ENCODE results near the gene HIVEP3.

HIVEP3 gene

DNA sequence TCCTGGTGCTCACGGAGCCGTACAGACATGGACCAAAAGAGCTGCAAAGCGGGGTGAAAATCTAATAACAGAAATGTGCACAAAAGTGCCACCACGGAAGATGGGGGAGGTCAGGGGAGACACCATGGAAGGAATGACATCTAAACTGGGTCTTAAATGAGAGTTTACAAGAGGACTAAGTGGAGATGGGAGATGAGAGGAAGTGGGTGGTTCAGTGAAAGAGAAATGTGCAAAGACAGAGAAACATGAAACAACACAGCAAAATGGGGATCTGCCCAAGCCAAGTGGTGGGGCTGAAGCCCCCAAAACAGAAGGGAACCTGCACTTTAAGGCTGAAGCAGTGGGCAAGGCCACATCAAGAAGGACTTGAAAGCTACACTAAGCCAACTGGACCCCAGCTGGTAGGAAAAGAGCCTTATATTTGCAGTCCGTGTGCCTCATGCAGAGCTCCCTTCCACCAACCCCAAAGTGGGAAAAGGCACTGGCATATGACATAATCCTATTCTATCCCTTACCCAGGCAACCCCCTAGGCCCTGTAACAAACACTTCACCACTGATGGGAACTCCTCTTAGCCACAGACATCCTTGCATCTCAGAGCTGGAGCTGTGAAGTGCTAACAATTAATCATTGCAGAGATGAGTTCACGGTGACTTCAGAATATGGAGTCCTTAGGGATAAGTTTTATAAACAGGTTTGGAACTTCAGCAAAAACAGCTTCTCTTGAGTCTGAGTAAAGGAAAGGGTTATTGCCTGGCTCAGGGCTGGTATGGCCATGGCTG lies 235.7 kb downstream of the HIVEP3 start:
- DNase-seq (ENCODE audit: low read depth): no peak

DNA sequence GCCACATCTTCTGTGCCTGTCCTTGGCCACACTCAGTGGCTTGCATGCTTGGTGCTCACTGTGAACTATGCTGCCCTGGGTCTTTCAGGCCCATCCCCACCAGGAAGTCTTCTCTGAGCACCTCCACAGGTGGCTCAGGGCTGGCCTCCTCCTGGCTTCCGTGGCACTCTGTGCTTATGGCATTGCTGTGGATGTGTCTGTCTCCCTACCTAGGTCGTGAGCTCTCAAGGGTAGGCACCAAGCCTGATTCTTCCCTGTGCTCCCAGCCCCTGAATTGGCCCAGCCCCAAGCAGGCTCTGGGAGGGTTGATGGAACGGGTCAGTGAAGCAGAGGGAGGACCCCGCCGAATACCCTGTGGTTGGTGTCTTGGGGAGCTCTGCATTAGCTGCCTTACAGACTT lies 236.6 kb downstream of the HIVEP3 start:
- DNase-seq (ENCODE audit: low read depth): no peak

DNA sequence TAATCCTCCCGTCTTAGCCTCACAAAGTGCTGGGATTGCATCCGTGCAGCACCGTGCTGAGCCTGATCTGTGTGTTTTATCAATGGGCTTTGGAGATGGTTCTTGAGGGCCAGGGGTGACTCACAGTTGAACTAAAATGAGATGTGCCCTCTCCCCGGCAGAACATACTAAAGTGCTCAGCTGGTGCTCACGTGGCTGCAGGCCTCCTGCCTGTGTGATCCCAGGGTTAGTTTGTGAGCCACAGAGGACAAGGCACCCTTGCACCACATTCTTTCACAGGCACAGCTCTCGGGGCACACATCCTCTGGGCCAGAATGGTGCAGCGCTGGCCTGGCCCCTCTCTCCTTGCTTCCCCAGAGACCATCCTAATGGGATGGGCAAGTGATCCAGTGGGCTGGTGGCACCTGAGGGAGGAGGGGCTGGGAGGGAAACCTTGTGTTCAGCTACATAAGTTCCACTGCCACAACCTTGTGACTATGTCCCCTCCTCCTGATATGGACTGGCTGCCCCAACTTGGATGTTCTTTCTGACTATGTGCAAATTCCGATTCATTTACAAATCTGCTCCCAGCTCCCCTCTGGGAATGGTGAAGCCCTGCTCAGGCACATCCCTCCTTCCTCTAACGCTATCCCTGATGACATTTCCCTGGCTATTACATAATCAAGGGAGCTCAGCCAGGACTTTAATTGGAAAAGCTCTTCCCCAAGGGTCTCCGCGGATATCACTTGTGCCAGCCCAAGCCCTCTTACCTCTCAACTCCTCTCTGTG lies 237.2 kb downstream of the HIVEP3 start:
- no peak for DNase-seq (ENCODE audit: low read depth)

DNA sequence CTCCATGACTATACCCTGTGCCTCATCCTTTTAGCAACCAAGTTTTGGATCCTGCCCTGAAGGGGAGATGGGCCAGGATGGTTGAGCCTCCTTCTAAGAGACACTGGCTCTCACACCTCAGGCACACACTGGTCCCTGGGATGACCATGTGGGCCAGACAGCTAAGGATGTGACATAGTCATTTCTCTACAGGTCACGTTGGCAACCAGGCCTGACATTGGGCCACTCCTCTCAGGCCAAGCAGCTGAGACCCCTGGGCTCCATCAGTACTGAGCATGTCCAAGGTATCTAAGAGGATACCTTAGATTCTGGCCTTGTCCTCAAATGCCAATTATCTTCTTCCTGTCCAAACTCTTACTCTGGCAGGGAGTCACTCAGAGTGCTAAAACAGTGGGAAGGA lies 238.7 kb downstream of the HIVEP3 start:
- DNase-seq (ENCODE audit: low read depth): no peak

DNA sequence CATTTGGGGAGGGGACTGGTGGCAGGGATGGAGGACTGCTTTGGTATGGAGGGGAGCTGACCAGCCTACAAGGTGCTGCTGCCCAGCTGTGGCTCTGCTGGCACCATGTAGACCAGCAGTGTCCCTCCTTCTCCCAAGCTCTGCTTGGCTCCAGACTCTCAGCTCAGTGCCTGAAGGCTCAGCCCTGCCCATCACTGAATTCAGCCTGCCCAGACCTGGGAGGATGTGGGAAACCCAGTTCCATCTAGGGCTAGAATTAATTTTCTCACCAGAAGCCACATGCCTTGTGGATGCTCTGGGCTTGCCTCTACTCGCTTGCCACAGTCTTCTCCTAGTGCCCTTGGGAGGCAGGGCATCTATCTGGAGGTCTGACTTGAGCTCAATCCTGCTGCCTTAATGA lies 239.2 kb downstream of the HIVEP3 start:
- DNase-seq (ENCODE audit: low read depth): no peak

DNA sequence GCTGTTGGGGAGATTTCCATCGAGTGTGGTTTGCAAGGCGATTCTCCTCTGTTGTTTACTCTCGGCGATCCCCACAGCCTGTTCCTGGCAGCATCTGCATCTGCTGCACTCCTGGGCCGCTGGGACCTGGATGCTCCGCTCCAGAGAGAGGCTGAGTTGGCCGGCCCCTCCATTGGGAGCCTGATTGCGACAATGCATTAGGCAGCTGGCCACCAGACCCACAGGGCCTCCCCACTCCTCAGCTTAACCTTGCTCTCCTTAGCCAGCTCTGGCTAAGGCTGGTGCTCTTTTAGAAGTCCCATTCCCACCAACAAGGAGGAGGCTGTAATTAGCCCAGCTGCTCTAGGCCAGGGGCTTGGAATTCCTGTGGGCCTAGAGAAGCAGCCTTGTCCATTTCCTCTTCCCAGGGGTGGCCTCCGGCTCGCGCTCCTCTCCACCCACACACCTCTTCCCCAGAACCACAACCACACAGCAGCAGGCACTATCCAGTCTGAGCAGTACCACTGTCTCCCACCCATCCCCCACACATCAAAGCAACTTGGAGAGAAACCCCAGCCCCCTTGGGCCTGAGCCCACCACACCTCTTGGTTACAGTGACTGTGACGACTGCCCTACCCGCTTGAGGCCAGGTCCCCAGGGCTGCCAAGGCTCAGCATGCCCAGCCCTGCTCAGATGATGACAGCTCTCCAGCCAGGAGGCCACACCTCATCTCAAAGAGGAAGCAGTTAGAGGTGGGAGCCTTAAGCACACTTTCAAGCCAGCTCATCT lies 240.4 kb downstream of the HIVEP3 start:
- no peak for DNase-seq (ENCODE audit: low read depth)

DNA sequence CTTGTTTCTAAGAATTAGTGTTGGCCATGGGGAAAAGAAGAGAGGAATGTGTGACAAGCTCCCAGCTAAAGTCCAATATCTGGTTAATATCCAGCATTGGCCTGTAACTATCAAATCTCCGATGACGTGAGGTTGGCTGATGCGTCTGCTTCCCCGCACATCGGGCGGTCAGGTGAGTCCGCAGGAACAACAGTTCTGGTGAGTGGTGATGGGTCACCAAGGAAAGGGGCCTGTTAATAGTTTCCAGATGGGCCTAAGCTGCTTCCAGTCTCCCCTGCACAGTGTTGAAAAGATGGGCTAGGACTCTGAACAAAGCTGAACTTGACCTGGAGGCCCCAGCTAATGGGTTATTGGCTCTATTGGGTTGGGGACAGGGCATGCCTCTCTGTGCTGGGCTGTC lies 241.1 kb downstream of the HIVEP3 start:
- DNase-seq (ENCODE audit: low read depth): no peak

DNA sequence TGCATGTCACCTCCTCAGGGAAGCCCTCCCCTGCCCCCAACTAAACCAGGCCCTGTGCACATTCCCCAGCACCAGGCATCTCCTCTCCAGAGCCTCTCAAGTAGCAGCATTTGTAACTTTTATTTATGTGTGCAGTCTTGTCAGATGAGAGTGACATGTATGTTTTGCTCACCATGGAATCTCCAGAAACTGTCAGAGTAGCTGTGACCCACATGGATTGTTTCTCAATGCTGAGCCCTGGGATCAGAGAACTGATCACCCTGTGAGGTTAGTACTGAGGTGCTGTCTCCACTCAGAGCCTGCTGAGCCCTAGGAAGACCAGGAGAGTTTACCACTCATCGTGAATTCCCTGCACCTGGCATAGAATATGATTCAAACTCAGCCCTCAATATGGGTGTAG lies 243.3 kb downstream of the HIVEP3 start:
- DNase-seq (ENCODE audit: low read depth): no peak

DNA sequence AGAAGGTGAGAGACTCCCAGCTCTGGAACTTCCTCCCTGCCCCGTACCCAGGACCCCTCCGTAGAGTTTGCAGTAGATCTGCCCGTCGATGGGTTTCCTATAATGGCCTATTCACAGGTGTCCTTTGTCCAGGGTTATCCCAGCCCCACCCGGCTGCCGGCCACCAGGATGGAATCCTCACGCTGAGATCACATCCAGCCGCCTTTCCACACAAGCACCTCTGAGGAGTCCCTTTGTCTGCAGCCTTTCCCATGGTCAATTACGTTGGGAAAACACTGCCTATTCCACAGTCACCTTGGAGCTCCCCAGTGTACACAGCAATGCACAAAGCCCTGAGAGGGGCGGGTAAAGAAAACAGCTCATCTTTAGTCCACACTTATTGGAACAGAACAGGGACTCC lies 244.2 kb downstream of the HIVEP3 start:
- no peak for DNase-seq (ENCODE audit: low read depth)

DNA sequence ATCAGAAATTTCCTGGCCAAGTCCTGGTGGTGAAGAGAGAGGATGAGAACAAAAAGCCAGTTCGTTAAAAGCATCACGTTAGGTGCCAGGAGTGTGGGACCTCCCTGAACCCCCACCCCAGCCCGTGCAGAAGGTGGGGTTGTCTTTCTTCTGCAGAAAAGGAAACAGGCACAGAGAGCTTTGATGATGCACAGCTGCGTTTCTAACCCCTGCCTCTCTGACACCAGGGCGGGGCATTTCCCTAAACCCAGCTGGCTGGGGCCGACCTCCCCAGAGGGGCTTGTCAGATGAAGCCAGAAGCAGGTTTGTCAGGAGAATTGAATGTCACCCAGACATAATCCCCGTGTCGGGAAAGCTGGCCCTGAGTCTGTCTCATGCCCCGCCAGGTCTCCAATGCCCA lies 244.9 kb downstream of the HIVEP3 start:
- peak; percentile 13 for DNase-seq (ENCODE audit: low read depth)

DNA sequence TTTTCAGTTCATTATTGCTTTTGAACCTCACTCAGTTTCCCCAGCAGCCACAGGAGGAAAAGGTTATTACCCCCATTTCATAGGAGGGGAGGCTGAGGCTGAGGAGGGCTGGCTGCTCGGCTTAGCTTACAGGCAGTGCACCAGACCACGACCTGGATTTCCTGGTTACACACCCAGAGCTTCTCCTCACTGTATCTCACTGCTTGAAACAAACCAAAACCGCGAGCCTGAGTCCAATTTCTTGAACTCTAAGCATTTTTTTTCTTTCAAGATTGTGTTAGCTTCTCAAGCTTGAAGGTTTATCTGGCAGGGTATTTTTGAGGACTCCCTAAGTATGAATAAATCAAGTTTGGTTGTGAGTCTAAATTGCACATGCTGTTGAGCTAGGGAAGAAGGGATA lies 245.3 kb downstream of the HIVEP3 start:
- no peak for DNase-seq (ENCODE audit: low read depth)

DNA sequence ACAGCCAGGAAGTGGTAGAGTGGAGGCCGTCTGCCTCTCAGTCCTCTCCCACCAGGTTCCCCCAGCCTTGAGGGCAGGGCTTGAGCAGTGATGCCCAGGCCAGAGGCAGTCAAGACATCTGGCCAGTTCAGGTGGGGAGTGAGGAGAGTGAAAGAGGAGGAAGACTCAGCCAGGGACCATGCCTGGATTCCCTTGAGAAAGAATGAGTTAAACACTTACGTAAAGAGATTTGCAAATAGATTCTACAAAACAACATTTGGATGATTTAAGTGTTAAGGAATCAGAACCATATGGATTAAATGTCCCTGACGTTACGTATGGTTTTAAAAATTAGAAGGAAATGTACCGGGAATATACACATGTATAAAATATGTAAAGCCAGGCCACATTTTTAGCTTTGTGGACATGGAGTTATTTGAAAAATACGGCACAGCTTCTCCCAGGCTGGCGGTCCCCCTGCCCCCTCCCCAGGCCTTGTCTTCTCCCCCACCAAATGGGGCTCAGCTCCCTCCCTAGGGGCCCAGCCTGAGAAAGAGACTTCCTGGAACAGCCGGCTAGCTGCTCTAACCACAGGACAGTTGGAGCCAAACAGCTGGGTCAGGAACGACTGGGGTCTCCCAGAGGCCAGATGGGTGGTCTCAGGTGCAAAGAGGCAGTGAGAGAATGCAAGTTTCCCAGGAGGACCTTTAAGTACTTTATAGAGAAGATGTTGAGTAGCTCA lies 245.9 kb downstream of the HIVEP3 start:
- no peak for DNase-seq (ENCODE audit: low read depth)

DNA sequence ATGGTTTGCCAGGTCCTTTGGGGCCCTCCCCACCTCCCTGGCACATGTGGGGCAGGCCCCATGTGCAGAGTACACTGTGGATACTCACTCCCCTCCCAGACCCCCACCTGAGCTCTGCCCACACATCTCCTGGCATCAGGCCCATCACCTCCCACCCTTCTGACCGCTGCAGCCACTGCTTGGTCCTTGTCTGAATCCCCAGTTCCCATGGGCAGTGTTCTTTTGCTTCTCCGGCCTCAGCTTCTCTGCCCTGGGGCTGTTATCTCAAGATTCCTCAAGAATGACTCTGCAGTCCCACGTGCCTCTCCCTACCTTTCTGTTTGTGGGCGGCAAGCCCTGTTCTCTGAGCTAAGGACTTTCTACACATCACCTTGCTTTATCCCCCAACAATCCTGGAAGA lies 246.5 kb downstream of the HIVEP3 start:
- DNase-seq (ENCODE audit: low read depth): no peak

DNA sequence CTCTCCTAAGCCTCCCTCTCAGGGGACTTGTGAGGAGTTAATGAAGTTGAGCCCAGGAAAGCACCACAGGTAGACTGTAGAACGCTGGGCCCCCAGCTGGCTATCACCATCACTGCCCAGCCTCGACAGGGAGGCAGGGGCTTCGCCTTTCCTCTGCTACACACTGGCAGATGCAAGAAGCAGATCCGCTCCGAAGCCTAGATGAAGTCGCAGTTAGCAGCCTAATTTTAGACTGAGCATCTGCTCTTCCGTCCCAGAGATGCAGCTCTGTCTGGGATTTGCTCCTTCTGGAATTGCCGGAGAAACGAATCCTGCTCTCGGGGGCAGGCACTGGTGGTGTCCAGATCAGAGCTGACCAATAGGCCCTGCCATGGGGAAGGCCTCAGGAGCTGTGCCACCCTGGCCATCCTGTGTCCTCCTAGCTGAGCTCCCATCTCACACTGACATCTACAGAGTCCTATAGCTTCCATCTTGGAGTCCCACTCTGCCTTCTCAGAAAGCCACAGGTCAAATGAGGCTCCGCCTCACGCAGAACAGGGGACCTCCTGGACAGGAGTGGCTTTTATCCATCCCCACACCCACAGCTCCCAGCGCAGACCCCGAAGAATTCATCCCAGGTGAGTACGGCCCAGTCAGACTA lies 247.5 kb downstream of the HIVEP3 start:
- DNase-seq (ENCODE audit: low read depth): no peak

DNA sequence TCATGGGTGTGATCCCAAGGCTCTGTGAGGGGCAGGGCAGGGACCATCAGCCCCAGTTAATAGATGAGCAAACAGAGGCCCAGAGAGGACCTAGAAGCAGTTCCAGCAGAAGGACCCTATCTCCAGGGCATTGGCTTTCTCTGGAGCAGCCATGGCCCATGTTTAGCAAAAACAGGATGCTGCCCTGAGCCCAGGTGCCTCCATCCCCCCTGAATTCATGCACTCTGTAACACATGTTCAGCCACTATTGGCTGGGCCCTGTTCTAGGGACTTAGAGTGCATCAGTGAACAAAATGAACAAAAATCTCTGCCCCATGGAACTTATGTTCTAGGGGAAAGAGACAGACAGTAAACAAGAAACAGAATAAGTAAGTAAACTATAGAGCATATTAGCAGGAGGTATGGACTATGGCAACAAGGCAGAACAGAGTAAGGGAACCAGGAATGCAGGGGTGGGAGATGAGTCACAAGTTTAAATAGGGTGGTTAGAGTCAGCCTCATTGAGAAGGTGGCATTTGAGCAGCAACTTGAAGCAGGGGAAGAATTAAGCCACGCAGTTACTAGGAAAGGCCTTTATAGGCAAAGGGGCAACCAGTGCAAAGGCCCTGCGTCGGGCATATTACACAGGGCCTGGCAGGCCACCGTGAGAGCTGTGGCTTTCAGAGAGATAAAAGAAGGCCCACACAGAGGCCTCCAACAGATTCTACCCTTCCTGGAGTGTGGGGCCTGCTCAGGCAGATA lies 248.3 kb downstream of the HIVEP3 start:
- no peak for DNase-seq (ENCODE audit: low read depth)

DNA sequence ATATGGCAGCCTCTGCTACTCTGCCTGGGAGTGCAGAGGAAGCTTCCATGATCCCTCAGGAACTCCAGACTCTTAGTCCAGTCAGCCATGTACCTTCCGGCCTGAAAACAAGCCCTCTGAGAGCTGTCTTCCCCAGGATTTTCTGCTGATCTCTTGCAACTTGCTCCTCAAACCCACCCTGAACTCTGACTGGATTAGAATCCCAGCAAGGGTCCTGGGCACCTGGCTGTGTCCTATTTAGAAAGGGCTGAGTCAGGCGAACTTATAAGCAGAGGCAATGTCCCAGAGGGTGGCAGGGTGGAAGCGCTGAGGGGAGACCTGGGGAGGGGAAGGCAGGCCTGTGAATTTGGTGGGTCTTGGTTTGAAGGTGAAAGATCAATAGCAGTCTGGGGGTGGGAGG lies 249.8 kb downstream of the HIVEP3 start:
- DNase-seq (ENCODE audit: low read depth): no peak

DNA sequence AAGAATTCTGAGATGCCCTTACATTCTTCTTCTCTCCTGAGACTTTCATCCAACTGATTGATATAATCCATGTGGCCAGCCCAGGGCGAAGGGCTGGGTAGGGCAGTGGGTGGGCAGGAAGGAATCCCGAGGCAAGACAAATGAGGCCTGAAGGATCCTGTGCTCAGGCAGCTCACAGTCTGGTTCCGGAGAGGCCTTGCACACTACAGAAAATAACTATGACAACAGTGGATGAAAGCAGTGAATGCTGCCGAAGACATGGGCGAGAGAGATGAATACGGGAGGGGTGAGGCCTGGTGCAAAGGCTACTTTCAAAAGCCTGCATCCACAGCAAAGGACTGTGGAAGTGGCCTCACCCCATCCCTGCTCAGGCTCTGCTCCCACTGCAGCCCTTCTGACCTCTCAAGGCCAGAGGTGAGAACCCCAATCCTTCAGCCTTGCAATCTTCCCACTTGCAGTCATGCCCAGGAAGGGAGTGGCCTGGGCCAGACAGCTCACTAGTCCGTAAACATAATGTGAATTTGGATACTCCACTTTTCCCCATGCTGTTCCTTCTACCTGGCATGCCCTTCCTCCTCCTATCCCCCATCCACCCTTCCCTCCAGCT lies 250.6 kb downstream of the HIVEP3 start:
- DNase-seq (ENCODE audit: low read depth): no peak

DNA sequence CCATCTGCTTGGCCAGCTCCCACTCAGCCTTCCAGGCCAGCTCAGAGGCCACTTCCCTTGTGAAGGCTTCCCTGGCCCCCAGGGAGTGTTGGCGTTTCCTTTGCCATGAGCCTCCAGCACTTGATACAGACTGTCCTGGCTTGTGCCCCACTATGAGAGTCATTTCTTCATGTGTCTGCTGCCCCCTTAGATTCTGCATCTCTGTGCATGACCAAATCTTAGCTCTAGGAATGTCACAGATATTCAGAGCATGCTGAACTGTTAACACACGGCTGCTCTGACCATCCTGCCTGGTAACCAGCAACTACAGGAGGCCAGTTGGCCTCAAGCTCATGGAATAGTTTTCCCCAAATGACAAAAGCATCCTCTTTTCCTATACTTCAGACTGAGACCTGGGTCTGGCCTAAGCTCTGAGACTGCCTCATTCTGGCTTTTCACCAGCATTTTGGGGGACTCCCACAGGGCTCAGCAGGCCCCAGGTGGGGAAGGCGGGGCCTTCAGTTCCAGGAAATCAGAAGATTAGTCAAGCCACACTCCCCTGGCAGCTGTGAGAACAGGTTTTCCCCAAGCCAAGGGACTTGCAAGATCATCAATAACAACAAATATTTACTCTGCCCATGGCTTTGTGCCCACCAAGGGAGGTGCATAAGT lies 251.6 kb downstream of the HIVEP3 start:
- DNase-seq (ENCODE audit: low read depth): peak; percentile 60

DNA sequence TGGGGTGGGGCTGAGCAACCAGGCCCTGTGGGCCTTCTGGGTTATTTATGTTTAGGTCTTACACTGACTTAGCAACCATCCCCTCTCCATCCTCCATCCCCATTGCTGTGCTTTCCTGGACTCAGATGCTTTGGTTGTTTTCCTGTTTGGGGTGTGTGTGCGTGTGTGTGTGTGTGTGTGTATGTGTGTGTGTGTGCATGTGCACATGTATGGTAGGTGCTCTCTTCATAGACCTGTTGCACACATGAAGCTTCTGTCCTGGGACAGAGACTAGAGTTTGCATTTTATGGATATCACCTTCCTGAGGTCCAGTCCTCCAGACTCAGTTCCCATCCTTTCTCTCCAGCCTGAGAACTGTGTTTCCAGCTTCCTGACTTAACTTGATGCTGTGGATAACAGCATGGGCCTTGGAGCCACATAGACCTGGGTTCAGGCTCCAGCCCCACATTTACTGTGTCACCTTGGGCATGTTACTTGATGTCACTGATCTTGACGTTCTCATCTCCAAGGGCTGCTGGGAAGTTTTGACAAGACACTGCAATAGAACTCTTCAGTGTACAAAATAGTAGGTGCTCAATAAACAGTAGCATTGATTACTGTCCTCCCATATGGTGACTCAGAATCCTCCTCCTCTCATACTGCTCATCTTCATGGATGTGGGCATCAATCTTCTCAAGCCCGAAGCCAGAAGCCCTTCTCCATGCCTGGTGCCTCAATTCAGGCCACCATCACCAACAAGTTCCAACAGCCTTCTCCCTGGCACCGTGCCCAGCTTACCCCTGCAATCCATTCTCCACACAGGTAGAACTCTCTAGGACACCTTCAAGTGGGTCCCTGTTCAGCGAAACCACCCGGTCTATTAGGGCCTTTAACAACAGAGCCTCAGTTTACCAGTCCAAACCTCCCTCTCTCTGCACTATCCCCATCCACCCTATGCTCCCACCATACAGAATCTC lies 252.5 kb downstream of the HIVEP3 start:
- no peak for DNase-seq (ENCODE audit: low read depth)

Measured in activated T-helper 9 cell treated with anti-CD3 and anti-CD28 coated beads, Interleukin-2, amount 50 U/mL, for 16 hours (primary cell).